PFSK-1 (cell line): ENCODE data around the gene HEATR5B.

Experiments used
- FOXP2 ChIP-seq: optimal IDR thresholded peaks from 2 replicates; pipeline ENCODE3; 2011; ENCODE audit warnings: borderline replicate concordance, control low read depth, inconsistent platforms; ENCODE audit not compliant: insufficient read depth; ENCODE audit errors: extremely low read length, extremely low read depth
- POLR2AphosphoS5 ChIP-seq: IDR thresholded peaks from 2 replicates; pipeline ENCODE4 v1.6.1; 2012; ENCODE audit warnings: low read depth, mild to moderate bottlenecking, control low read depth, low read length, moderate library complexity
- REST ChIP-seq, 2 experiments: IDR thresholded peaks; 2 replicates each; pipeline versions ENCODE4 v1.6.1 to v1.8.0; 2011 to 2012; ENCODE audit warnings: low read depth in 2 of 2, low read length in 2 of 2, control low read depth in 1 of 2, inconsistent platforms in 1 of 2, mild to moderate bottlenecking in 1 of 2, moderate library complexity in 1 of 2; ENCODE audit not compliant: insufficient read depth in 1 of 2
- SIN3A ChIP-seq: IDR thresholded peaks from 2 replicates; pipeline ENCODE4 v1.6.1; 2012; ENCODE audit warnings: mild to moderate bottlenecking, low read length, moderate library complexity, borderline replicate concordance; ENCODE audit not compliant: insufficient read depth
- TAF1 ChIP-seq: IDR thresholded peaks from 2 replicates; pipeline ENCODE4 v1.6.1; 2012; ENCODE audit warnings: low read length, control low read depth, borderline replicate concordance; ENCODE audit not compliant: insufficient read depth

HEATR5B gene

GRCh38 chr2:37117566-37117965 lies 33.4 kb upstream of the HEATR5B start:
- no peak for TF ChIP-seq REST (IDR thresholded peaks at IDR 0.05; ENCODE audit: insufficient read depth in 1 of 2, low read depth in 2 of 2, low read length in 2 of 2)
- no peak for TF ChIP-seq SIN3A
- no peak for TF ChIP-seq POLR2AphosphoS5
- TF ChIP-seq FOXP2, result no peak
- no peak for TF ChIP-seq TAF1

GRCh38 chr2:37111958-37112357 lies 27.8 kb upstream of the HEATR5B start:
- no peak for TF ChIP-seq SIN3A
- no peak for TF ChIP-seq FOXP2
- TF ChIP-seq POLR2AphosphoS5, result no peak
- no peak for TF ChIP-seq REST (IDR thresholded peaks at IDR 0.05; ENCODE audit: insufficient read depth in 1 of 2, low read depth in 2 of 2, low read length in 2 of 2)
- no peak for TF ChIP-seq TAF1

- no peak for TF ChIP-seq FOXP2
- TF ChIP-seq REST (IDR thresholded peaks at IDR 0.05; ENCODE audit: insufficient read depth in 1 of 2, low read depth in 2 of 2, low read length in 2 of 2), result no peak
- TF ChIP-seq TAF1, result no peak
- no peak for TF ChIP-seq SIN3A
- no peak for TF ChIP-seq POLR2AphosphoS5
Measured at GRCh38 chr2:37110306-37111212, 26.4 kb upstream of the HEATR5B start.

DNA sequence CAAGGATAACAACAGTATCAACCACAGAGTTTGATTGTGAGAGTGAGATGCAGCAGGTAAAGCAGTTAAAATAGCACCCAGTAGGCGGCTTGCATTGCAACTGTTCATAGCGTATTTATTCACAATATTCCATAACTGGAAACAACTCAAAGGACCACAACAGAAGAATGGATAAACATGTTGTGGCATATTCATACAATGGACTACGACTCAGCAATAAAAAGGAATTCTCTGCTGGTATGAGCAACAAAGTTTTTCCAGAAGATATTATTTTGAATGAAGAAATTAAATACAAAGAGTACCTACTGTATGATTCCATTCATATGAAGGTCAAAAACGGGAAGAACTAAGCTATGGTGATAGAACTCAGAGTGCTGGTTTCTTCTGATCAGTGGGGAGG lies 25.4 kb upstream of the HEATR5B start:
- no peak for TF ChIP-seq TAF1
- TF ChIP-seq REST (IDR thresholded peaks at IDR 0.05; ENCODE audit: insufficient read depth in 1 of 2, low read depth in 2 of 2, low read length in 2 of 2), result no peak
- TF ChIP-seq POLR2AphosphoS5, result no peak
- TF ChIP-seq FOXP2, result no peak
- TF ChIP-seq SIN3A, result no peak

DNA sequence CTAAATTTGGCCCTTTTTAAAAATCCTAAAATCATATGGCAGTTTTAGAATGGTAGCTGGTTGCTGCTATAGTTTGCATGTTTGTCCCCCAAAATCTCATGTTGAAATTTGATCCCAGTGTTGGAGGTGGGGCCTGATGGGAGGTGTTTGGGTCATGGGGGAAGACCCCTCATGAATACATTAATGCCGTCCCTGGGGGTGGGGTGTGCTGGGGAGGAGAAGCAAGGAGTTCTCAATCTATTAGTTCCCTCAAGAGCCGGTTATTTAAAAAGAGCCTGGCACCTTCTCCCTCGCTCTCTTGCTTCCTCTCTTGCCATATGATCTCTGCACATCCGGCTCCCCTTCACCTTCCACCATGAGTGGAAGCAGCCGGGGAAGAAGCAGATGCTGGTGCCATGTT lies 21.0 kb upstream of the HEATR5B start:
- TF ChIP-seq SIN3A (no peak), FOXP2 (no peak), REST (IDR thresholded peaks at IDR 0.05; ENCODE audit: insufficient read depth in 1 of 2, low read depth in 2 of 2, low read length in 2 of 2) (no peak), TAF1 (no peak)
